HEK293T (cell line): ENCODE data around the gene TRPT1.

Experiments used
- CTCF ChIA-PET: fragments of 350-600 bp; formaldehyde crosslinking; extraction: SDS; loops from one replicate; lab custom pipeline; 2021; ENCODE audit warnings: antibody characterized with exemption, inconsistent platforms; lab: Yijun Ruan, JAX
- POLR2A ChIA-PET: fragments of 350-600 bp; formaldehyde crosslinking; extraction: SDS; loops from one replicate; lab custom pipeline; 2020; ENCODE audit warnings: antibody characterized with exemption, inconsistent platforms; lab: Yijun Ruan, JAX
- DNase-seq: peaks from one replicate; pipeline ENCODE4 v3.0.0; 2012; ENCODE audit warnings: mixed read lengths; ENCODE audit errors: extremely low spot score
- ARNT ChIP-seq: fragments of 450-650 bp; IDR thresholded peaks from 2 replicates; pipeline ENCODE4 v1.6.1; 2017; ENCODE audit warnings: mild to moderate bottlenecking
- BHLHE40 ChIP-seq: fragments of 450-650 bp; IDR thresholded peaks from 2 replicates; pipeline ENCODE4 v1.6.1; 2016; ENCODE audit warnings: mild to moderate bottlenecking, moderate library complexity, borderline replicate concordance
- CTBP1 ChIP-seq: fragments of 450-650 bp; IDR thresholded peaks from 2 replicates; pipeline ENCODE4 v1.6.1; 2016; ENCODE audit warnings: borderline replicate concordance
- ELF4 ChIP-seq: fragments of 450-650 bp; IDR thresholded peaks from 2 replicates; pipeline ENCODE4 v1.6.1; 2017; ENCODE audit warnings: antibody characterized with exemption
- FOXA1 ChIP-seq: fragments of 450-650 bp; IDR thresholded peaks from 2 replicates; pipeline ENCODE4 v1.6.1; 2016; ENCODE audit warnings: mild to moderate bottlenecking
- FOXK2 ChIP-seq: fragments of 450-650 bp; IDR thresholded peaks from 2 replicates; pipeline ENCODE4 v1.6.1; 2016; ENCODE audit warnings: mild to moderate bottlenecking
- FOXM1 ChIP-seq: fragments of 450-650 bp; IDR thresholded peaks from 2 replicates; pipeline ENCODE4 v1.6.1; 2017; ENCODE audit warnings: mild to moderate bottlenecking, borderline replicate concordance
- HDGF ChIP-seq: fragments of 450-650 bp; IDR thresholded peaks from 2 replicates; pipeline ENCODE4 v1.6.1; 2017; ENCODE audit warnings: antibody characterized with exemption, borderline replicate concordance
- L3MBTL2 ChIP-seq: fragments of 450-650 bp; conservative IDR thresholded peaks from 2 replicates; pipeline ENCODE4 v1.6.1; 2016; ENCODE audit warnings: mild to moderate bottlenecking
- LEF1 ChIP-seq: fragments of 450-650 bp; IDR thresholded peaks from 2 replicates; pipeline ENCODE4 v1.6.1; 2017; ENCODE audit warnings: mild to moderate bottlenecking, borderline replicate concordance
- NFRKB ChIP-seq: fragments of 450-650 bp; IDR thresholded peaks from 2 replicates; pipeline ENCODE4 v1.6.1; 2016; ENCODE audit warnings: mild to moderate bottlenecking, moderate library complexity
- PKNOX1 ChIP-seq: fragments of 450-650 bp; IDR thresholded peaks from 2 replicates; pipeline ENCODE4 v1.6.1; 2016
- SP1 ChIP-seq: fragments of 450-650 bp; IDR thresholded peaks from 2 replicates; pipeline ENCODE4 v1.6.1; 2017
- SUZ12 ChIP-seq: fragments of 450-650 bp; IDR thresholded peaks from 2 replicates; pipeline ENCODE4 v1.6.1; 2016; ENCODE audit warnings: mild to moderate bottlenecking
- TARDBP ChIP-seq: fragments of 450-650 bp; IDR thresholded peaks from 2 replicates; pipeline ENCODE4 v1.6.1; 2016
- ZNF384 ChIP-seq: fragments of 450-650 bp; IDR thresholded peaks from 2 replicates; pipeline ENCODE4 v1.6.1; 2016

The TRPT1 gene

GRCh38 chr11:64250415-64251015, 24.5 kb upstream of the TRPT1 start:
- CTCF ChIA-PET, result interaction anchor here (0.6 to 3.3 kb wide), 7 partner anchors 17 to 54 kb away, joined by 3 to 14 read pairs (median 7); partner anchors contain the start of genes ESRRA and FERMT3
- DNase-seq, result no peak

GRCh38 chr11:64249563-64250414, 23.8 kb upstream of the TRPT1 start:
- CTCF ChIA-PET, result interaction anchor here (0.7 to 3.3 kb wide), 4 partner anchors 16 to 68 kb away, joined by 3 to 14 read pairs (median 5); partner anchors contain the start of gene FERMT3
- POLR2A ChIA-PET, result interaction anchor here (0.6 to 8.9 kb wide), 7 partner anchors 8 to 68 kb away, joined by 3 to 78 read pairs (median 5); partner anchors contain the start of genes FKBP2, PRDX5, STIP1 and TRMT112
- TF ChIP-seq SUZ12 (no peak), CTBP1 (no peak), ARNT (no peak), NFRKB (no peak), FOXM1 (no peak), BHLHE40 (no peak), L3MBTL2 (no peak), FOXK2 (no peak), FOXA1 (no peak), PKNOX1 (no peak), HDGF (no peak), ELF4 (no peak), SP1 (no peak), ZNF384 (no peak), LEF1 (no peak), TARDBP (no peak)
- DNase-seq, result no peak

More at GRCh38 chr11:64250415-64251015, 24.5 kb upstream of the TRPT1 start:
- POLR2A ChIA-PET, result interaction anchor here (0.6 to 8.9 kb wide), 8 partner anchors 9 to 85 kb away, joined by 3 to 78 read pairs (median 4); partner anchors contain the start of genes FKBP2, PRDX5, STIP1 and TRMT112
- TF ChIP-seq SP1 (no peak), BHLHE40 (no peak), HDGF (no peak), L3MBTL2 (no peak), ARNT (no peak), FOXA1 (no peak), ZNF384 (no peak), PKNOX1 (no peak), FOXK2 (no peak), LEF1 (no peak), NFRKB (no peak), TARDBP (no peak), SUZ12 (no peak), CTBP1 (no peak), ELF4 (no peak)

- POLR2A ChIA-PET, result interaction anchor here (1.7 to 8.9 kb wide), 3 partner anchors 13 to 21 kb away, joined by 8 to 78 read pairs (median 59); partner anchors contain the start of genes DNAJC4 and VEGFB
Measured at GRCh38 chr11:64249038-64249437, 23.1 kb upstream of the TRPT1 start.

GRCh38 chr11:64248578-64248977, 22.6 kb upstream of the TRPT1 start:
- TF ChIP-seq SUZ12 (no peak), ZNF384 (no peak), PKNOX1 (no peak), BHLHE40 (no peak), LEF1 (no peak), FOXM1 (no peak), ARNT (no peak), CTBP1 (no peak), TARDBP (no peak), L3MBTL2 (no peak)

More at GRCh38 chr11:64249038-64249437, 23.1 kb upstream of the TRPT1 start:
- no peak for DNase-seq
- TF ChIP-seq ARNT, result no peak
- no peak for TF ChIP-seq ZNF384
- TF ChIP-seq PKNOX1, result no peak
- TF ChIP-seq NFRKB, result no peak
- no peak for TF ChIP-seq L3MBTL2
- CTCF ChIA-PET, result interaction anchor here (2.2 kb wide), 1 partner anchor 55 kb away, joined by 7 read pairs; no protein-coding TSS in a partner anchor

More at GRCh38 chr11:64248578-64248977, 22.6 kb upstream of the TRPT1 start:
- ChIA-PET CTCF (interaction anchor here (2.2 kb wide), 1 partner anchor 56 kb away, joined by 7 read pairs; no protein-coding TSS in a partner anchor), POLR2A (interaction anchor here (3.8 to 8.9 kb wide), 3 partner anchors 9 to 21 kb away, joined by 18 to 78 read pairs (median 59); partner anchors contain the start of genes DNAJC4 and VEGFB)
- no peak for DNase-seq
